Thyroid gland (tissue), 4 donors: ENCODE data around the gene SERPINF2.

Source experiments
- POLR2A ChIP-seq, 2 donors: fragments of 450-650 bp; IDR thresholded peaks; one replicate each; pipeline ENCODE4 v1.6.1; 2017; ENCODE audit warnings: antibody characterized with exemption in 2 of 2, mild to moderate bottlenecking in 2 of 2, moderate library complexity in 1 of 2
- TF ChIP-seq, protein P1 (sequence below), 6 experiments: fragments of 200-600 bp in 3 of 6; fragments of 450-650 bp in 3 of 6; sonication (generic) in 3 of 6; IDR thresholded peaks; one replicate each; pipeline ENCODE4 v1.5.1; 2016 to 2019; ENCODE audit warnings: antibody characterized with exemption in 6 of 6, mild to moderate bottlenecking in 2 of 6, inconsistent platforms in 1 of 6, moderate library complexity in 1 of 6

DNA sequence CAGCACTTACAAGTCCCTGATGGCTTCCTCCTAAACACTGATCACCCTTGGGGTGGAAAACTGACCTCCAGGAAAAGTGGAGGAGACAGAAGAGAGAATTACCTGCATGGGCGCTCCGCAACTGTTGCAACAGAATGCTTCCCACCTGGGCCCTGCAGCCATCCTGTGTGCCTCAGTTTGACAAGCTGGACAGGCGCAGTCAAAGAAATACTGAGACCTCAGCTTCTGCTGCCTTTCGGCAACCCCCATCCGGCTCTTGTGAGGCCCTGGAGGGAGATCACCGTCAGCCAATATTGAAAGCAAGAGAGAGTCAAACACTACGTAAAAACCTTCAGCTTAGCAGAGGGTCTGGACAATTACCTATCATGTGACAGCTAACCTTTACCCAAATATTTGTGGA, 44.0 kb downstream of the SERPINF2 start:
- TF ChIP-seq, protein P1, sequence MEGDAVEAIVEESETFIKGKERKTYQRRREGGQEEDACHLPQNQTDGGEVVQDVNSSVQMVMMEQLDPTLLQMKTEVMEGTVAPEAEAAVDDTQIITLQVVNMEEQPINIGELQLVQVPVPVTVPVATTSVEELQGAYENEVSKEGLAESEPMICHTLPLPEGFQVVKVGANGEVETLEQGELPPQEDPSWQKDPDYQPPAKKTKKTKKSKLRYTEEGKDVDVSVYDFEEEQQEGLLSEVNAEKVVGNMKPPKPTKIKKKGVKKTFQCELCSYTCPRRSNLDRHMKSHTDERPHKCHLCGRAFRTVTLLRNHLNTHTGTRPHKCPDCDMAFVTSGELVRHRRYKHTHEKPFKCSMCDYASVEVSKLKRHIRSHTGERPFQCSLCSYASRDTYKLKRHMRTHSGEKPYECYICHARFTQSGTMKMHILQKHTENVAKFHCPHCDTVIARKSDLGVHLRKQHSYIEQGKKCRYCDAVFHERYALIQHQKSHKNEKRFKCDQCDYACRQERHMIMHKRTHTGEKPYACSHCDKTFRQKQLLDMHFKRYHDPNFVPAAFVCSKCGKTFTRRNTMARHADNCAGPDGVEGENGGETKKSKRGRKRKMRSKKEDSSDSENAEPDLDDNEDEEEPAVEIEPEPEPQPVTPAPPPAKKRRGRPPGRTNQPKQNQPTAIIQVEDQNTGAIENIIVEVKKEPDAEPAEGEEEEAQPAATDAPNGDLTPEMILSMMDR (IDR thresholded peaks at IDR 0.05) = no peak
- no peak for TF ChIP-seq POLR2A (IDR thresholded peaks at IDR 0.05)
